NB4 (cell line): ENCODE data around the gene TMOD1.

Experiments used
- DNase-seq: peaks from one replicate; pipeline ENCODE4 v3.0.0; 2010; ENCODE audit warnings: low read depth
- H3K4me3 ChIP-seq: one replicate; pipeline ENCODE4 v1.5.1; 2011; ENCODE audit warnings: mild to moderate bottlenecking, low read depth, low read length, moderate library complexity
- CTCF ChIP-seq: IDR thresholded peaks from one replicate; pipeline ENCODE4 v1.5.1; 2012; ENCODE audit warnings: low read depth, low read length
- MAX ChIP-seq: IDR thresholded peaks from 2 replicates; pipeline ENCODE4 v1.6.1; 2011; ENCODE audit warnings: low read depth, low read length
- MYC ChIP-seq: IDR thresholded peaks from 2 replicates; pipeline ENCODE4 v1.6.1; 2011; ENCODE audit warnings: low read depth, low read length
- POLR2A ChIP-seq: IDR thresholded peaks from 2 replicates; pipeline ENCODE4 v1.6.1; 2011; ENCODE audit warnings: mild to moderate bottlenecking; ENCODE audit not compliant: insufficient read length; ENCODE audit errors: extremely low read depth

TMOD1 gene

GRCh38 chr9:97506787-97507186 lies 5.3 kb downstream of the TMOD1 start:
- TF ChIP-seq MAX (no peak), MYC (no peak), POLR2A (no peak), CTCF (no peak)
- H3K4me3 ChIP-seq: no peak overlapping the region
- no peak for DNase-seq

GRCh38 chr9:97507428-97507984 lies 6.0 kb downstream of the TMOD1 start:
- H3K4me3 ChIP-seq: no peak overlapping the region
- TF ChIP-seq MAX: no peak
- no peak for TF ChIP-seq MYC
- no peak for TF ChIP-seq POLR2A
- TF ChIP-seq CTCF: no peak
- DNase-seq: no peak

- DNase-seq: no peak
- H3K4me3 ChIP-seq: no peak overlapping the region
- TF ChIP-seq MYC (no peak), POLR2A (no peak), MAX (no peak), CTCF (no peak)
Observed at GRCh38 chr9:97508852-97509251, 7.4 kb downstream of the TMOD1 start.

DNA sequence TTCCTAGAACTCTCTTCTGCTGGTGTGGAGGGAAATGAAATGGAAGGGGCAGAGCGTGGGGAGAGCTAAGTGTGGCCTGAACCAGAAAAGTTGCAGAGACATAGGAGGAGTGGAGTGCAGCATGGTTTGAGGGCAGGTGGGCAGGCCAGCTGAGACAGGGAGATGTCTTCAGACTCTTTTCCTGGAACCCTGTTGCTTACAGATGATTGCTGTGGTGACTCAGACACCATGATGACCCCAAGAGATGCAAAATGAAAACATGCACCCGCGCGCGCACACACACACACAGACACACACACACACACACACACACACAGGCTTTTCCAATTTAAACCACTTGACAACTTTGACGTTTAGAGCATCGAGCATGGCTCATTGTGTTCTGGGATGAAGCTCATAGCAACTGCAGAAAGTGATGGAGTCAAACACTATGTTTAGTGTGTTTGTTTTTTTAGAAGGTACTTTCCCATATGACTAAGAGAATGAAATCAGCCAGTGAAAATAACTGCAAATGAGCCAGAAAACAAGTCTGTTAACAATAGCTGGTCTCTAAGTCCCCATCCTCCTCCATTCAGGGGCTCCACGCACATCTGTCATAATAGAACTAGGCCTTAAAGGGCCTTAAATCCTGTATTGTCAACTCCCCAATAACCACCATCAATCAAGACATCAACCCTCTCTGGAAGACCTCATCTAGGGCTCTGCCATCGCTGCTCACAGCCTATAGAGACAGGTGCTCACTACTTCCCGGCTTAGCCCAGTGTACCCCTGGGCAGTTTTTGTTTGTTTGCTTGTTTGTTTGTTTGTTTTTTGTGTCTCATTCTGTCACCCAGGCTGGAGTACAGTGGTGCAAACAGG lies 9.6 kb downstream of the TMOD1 start:
- no peak for TF ChIP-seq MYC
- no peak for TF ChIP-seq POLR2A
- TF ChIP-seq CTCF: no peak
- no peak for TF ChIP-seq MAX
- no peak for DNase-seq
- no peak overlapping the region for H3K4me3 ChIP-seq

DNA sequence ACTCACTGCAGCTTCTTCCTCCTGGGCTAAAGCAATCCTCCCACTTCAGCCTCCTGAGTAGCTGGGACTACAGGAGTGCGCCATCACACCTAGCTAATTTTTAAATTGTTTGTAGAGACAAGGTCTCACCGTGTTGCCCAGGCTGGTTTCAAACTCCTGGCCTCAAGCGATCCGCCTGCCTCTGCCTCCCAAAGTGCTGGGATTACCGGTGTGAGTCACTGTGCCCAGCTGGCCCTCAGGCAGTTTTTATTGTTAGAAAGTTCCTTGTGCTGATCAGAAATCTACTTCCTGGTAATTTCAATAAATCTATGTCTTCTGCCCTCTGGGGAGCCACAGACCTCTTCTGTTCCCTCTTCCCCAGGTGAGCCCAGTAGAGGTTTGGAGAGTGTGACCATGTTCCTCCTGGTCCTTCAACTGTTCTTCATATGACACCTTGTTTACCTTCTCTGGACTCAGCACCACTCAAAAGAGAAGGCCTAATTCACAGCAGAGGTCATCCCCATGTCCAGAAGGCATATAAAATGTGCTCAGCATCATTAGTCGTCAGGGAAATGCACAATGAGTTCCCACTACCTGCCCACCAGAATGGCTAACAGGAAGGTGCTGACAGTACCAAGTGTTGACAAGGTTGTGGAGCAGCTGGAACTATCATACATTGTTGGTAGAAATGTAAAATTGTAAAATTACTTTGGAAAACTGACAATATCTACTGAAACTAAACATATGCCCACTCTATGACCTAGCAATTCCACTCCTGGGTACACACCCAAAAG lies 10.4 kb downstream of the TMOD1 start:
- DNase-seq: no peak
- TF ChIP-seq MYC: no peak
- TF ChIP-seq POLR2A: no peak
- TF ChIP-seq MAX: no peak
- no peak for TF ChIP-seq CTCF
- no peak overlapping the region for H3K4me3 ChIP-seq
